HG02840 (cell line): Measurements from ENCODE around the gene CTSO.
"Not testable (repeated sequence)": the region's sequence is repeated elsewhere in the genome, so short reads cannot be mapped to it uniquely, and the experiment has no call there.

Experiments used
- ATAC-seq: cut with Tn5 transposase; IDR thresholded peaks from one replicate; pipeline ENCODE4 v1.9.1; 2021; ENCODE audit warnings: mild to moderate bottlenecking, moderate library complexity, moderate number of reproducible peaks; ENCODE audit not compliant: unreplicated experiment, low FRiP score

Gene CTSO

DNA sequence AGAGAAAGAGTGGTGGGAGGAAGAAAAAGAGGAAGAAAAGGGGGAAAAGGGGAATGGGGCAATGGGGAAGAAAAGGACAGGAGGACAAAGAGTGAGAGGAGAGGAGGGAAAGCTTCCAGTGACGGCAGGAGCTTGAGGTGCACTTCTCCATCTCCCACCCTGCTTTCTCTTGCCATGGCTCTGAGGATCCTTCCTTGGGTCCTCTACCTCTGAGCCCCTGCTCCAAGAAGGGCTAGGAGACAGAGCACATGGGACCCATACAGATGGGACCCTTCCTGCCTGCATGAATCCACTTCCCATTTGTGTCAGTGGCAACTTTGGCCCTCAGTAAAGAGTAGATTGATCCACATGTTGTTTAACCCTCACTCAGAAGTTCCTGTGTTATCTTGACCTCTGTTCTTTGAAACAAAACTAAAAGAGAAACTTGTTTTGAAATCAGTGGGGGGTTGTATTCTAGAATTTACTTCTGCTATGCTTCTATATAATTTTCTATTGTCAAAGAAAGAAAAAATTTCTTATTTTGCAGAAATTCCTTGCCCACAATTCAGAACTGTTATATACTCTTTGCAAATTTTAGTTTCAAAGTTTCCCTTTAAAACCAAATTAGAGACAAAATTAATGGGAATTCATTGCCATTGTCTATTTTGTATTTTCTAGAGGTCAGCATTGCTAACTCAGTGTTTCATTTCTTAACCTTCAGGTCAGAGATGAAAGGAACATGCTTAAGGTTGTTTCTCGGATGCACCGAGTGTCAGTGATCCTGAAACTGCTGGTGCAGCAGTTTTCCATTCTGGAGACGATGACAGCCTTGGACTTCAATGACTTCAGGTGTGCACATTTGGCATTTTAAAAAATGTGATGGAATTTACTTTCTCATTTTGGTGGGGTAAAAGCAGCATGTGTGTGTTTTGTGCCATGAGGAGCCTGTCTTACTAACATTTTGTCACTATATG lies 45.2 kb downstream of the CTSO start:
- ATAC-seq = no peak

DNA sequence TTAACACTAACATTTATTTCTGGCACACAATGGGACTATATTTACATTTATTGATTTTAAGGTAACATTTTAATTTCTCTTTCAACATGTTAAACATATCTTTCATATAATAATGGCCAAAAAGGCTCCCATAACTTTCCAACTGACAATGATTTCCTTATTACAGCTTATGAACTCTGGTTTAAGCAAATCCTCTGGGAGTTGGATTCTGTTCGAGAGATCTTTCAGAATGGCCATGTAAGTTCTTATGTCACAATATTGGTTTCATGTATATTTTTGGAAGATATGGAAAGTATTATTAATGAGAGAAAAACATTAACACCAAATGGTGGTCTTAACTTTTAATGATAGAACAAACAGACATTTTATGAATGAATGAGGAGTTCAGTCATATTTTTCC lies 46.1 kb downstream of the CTSO start:
- no peak for ATAC-seq

DNA sequence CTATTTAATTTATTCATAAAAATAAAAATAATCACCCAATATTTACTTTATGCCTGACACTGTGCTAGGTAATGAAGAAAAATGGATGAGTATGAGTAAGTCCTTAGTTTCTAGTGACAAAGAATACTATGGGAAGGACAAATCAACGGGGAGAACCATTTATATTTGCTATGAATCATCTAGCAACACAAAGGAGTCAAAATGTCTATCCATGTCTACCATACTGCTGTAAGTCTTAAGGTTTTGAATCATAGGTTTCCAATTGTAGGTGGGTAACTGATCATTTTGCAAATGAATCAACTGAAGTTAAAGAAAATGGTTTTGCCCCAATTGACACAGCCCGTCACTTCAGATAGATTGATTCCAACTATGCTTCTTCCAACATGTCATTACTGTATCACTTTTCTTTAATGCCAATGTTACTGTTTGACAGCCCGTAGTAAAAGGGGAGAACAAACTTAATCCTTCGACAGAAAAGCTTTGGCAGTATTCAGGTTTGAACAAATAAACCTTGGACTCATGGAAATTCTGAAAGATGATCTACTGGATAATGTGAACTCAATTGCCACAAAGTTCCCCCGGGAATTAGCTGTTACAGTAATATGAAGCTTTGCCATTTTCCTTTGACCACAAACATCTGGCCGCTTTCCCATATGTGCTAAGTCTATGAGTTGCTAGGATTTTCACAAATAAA lies 47.0 kb downstream of the CTSO start:
- no peak for ATAC-seq

DNA sequence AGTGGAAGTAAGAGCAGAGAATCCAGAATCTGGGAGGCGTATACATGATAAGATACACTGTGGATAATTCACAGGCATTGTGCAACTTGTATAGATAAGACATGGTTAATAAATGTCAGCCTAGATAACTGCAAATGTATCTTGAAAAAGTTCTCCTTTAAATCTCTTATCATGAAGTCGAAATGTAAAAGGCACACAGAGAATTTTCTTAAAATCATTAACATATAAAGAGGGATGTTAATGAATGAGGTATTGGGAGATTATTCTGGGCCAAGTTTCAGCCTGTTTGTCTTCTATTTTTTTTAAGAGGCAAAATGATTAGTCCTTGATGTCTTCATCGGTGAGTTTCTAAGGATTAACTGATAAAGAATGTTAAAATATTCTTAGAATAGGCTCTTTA lies 49.3 kb downstream of the CTSO start:
- ATAC-seq = no peak

DNA sequence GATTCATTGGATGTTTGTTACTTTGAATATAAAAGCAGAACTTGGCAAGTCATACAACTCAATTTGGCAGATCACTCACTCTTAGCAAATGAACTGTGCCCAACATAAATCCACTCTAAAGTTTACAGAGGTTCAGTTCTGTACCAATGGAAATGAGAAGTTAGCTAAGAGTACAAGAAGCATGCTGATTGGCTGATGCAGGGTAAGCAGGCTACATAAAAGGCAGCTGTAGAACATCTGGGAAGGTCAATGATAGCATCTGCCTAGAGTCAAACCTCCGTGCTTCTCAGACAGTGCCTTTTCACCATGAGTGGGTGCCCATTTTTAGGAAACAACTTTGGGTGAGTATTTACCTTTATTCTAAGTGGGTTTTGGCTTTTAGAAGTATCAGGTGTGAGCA lies 50.2 kb downstream of the CTSO start, which contains the start of gene TDO2:
TSS of gene TDO2 (plus strand) at position 244 of the 400 bp plus-strand sequence. CDS start at position 307, 63 bp downstream.
- no peak for ATAC-seq

DNA sequence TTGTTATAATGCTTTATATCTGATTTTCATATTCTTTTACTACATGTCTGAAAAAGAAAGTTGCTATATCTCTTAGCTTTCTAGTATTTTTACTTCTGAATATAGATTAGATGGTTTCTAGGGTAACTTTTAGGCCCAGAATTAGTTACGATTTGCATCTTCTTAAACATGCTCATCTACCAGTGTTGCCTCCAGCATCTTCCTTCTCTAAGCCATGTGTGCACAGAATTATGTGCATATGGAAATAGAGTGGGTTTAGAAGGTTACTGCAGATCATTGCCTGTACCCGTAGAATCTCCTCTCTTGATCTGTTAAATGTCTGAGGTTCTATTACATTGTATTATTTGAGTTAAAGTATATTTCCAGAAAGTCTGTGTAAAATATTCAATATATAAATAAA lies 52.7 kb downstream of the CTSO start:
- ATAC-seq = no peak

DNA sequence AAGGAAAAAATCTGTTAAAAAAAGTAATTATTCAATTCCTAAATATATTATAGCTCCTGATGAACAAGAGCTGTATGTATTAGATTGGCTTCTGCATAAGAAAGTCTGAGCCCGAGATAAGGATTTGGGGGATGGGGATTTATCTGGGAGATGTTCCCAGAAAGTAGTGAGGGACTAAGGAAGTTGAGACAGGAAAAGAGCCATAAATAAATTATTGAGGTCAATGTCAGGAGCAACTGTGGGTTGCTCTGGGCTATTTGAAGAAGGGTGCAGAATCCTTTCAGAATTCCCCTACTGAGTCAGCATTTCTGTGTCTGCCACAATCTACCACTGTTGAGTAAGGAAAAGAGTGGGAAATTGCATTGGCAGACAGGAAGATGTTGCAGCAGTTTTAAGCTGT lies 53.3 kb downstream of the CTSO start:
- no peak for ATAC-seq

DNA sequence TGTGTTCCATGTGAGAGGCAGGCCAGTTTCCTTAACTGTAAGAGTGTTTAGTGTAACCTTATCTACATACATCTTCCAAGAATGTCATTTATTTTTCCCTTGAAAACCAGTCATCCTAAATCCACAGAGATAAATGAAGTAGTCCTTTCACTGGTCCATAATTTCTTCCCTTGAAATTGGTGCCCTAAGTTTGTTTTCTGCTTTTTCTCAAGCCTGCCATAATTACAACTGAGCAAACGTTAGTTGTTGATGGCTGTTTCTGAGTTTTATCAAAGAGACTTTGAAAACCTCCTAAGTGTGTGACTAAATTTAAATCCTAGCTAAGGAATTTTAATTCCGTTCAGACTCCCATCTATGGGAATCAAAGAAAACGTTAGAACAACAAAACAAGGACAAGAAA lies 53.8 kb downstream of the CTSO start:
- ATAC-seq = no peak

DNA sequence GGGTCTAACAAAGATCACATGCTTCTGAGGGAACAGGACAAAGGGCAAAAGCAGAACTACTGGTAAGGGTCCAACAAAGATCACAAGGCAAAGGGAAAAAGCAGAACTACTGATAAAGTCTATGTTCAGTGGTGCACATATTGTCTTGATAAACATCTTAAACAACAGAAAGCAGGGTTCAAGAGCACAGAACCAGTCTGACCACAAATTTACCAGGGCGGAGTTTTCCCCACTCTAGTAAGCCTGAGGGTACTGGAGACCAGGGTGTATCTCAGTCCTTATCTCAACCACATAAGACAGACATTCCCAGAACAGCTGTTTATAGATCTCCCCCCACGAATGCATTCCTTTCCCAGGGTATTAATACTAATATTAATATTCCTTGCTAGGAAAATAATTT lies 55.3 kb downstream of the CTSO start:
- not testable (repeated sequence) for ATAC-seq

DNA sequence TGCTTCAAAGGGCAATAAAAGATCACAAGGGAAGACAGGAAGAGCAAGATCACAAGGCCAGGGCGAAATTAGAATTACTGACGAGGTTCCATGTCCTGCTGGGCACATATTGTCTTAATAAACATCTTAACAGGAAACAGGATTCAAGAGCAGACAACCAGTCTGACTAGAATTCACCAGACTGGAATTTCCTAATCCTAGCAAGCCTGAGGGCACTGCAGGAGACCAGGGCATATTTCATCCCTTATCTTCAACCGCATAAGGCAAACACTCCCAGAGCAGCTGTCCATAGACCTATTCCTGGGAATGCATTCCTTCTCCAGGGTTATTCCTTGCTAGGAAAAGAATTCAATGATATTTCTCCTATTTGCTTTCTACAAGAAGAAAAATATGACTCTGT lies 62.6 kb downstream of the CTSO start:
- no peak for ATAC-seq

DNA sequence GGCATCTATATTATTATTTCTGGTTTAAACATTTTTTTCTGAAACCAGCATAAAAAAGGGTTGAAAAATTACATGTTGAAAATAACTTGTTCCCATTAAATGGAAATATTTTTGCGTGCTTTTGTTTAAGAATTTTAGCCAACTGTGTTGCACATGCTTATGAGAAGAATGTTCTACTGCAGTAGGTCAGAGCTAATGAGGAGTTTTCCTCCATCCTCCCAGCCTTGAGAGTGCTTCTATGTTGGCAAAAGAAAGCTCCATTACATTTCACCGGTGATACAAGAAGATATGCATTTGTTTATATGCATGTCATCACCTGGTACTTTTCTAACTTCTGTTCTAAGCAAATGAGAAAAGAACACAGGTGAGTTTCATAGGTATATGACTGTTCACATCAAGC lies 63.7 kb downstream of the CTSO start:
- no peak for ATAC-seq

DNA sequence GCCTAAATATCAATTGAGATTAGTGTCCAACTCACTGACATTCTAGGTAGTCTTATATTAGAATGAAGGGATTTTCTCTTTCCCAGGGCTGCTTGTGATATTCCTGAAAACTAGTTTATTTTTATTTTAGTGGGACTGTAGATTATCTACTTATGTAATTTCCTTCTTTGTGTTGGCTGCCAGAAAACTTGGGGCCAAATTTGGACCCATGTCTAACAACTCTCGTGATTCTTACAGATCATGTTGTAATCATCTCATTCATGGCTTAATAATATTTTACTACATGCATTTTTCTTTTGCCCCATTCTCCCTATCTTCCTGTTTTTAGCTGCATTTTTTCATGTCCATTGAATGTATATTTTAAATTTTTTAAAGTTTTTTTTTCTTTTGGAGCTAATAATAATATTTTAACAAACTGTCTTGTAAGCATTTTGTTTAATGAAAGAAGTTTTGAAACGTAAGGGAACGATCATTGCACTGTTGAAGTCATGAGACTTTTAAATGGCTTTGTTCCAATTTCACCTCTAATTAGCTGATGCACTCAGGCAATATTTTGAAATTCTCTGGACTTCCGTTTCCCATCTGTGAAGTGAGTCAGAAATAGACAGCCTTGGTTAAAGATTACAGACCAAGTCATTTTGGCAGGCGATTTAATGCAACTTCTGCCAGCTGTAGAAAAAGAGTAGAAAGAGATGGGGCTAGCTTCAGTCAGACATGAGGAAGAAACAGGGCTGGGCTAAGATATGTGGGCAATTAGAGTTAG lies 64.5 kb downstream of the CTSO start:
- ATAC-seq = peak; percentile 74

DNA sequence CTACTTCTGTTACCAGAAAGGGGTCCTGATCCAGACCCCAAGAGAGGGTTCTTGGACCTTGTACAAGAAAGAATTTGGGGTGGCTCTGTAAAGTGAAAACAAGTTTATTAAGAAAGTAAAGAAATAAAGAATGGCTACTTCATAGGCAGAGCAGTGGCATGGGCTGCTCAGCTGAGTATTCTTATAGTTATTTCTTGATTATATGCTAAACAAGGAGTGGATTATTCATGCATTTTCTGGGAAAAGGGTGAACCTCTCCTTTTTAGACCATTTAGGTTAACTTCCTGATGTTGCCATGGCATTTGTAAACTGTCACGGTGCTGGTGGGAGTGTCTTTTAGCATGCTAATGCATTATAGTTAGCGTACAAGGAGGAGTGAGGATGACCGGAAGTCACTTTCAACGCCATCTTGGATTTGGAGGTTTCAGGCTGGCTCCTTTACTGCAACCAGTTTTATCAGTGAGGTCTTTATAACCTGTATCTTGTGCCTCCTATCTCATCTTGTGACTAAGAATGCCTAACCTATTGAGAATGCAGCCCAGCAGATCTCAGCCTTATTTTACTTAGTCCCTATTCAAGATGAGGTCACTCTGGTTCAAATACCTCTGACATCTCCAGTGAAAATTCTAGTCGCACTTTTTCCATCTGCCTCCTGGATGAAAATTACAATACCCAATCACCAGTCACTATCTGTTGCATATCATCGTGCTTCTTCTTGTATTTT lies 65.7 kb downstream of the CTSO start:
- ATAC-seq = no peak

DNA sequence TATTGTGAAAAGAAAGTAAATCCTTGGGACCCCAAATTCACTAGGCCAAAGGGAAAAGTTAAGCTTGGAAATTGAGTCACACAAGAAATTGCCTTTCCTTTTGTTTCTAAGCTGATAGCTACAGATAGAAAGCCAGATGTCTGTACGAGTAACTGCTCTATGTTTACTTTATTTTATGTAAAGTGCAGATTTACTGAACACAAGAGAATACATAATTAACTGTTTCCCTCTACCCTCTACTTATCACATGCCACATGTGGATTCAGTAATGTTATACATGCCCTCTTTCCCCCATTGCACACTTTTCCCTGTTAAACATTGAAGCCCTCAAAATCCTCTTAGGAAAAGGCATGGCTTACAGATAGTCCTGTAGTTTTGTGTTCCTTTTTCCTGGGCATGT lies 66.6 kb downstream of the CTSO start:
- ATAC-seq = no peak

DNA sequence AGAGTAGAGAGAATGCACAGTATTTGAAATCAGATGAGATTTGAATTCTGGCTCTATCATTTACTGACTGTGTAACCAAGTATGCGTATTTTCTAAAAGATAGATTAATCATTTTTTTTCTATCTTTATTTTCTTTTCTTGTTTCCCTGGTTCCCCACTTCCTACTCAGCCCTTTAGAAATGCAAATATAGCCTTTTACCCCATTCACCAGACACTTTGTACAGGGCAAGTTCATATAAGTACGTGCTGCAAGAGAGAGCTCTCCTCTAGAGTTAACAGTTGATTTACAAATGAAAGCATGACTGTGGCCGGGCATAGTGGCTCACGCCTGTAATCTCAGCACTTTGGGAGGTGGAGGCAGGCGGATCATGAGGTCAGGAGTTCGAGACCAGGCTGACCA lies 68.0 kb downstream of the CTSO start:
- no peak for ATAC-seq

DNA sequence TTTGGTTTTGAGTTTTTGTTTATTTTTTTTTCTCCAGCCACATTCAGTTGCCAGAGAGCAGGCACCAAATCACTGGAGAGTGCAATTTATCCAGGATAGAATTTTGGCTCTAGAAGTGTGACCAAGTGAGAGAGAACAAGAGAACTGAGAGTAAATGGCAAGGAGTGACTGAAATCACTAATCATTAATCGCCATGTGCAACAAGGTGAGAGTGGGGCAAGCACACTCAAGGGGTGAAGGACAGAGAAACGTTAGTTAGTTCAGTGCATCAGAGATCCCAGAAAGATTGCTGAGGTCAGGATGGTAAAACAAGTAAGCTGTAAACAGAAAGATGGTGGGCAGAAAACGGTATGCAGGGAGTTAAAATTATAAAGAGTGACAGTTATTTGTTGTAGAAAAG lies 69.8 kb downstream of the CTSO start:
- no peak for ATAC-seq

DNA sequence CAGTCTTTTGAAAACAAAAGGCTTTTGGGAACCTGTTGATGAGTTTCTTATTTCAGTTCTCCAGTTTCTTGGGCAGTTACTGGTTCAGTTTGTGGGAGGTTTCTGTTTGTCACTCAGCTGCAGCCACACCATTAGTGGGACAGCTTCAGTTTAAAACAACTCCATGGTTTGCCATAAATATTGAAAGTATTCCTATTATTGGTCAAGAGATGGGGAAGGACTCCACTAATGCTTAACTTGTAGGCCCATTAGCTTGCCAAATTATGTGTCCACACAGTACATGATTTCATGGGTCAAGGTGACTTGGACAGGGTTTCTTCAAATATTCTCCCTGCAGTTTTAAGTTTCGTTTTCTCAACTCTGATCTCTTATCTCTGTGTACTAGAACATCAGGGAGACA lies 72.1 kb downstream of the CTSO start:
- ATAC-seq = no peak

DNA sequence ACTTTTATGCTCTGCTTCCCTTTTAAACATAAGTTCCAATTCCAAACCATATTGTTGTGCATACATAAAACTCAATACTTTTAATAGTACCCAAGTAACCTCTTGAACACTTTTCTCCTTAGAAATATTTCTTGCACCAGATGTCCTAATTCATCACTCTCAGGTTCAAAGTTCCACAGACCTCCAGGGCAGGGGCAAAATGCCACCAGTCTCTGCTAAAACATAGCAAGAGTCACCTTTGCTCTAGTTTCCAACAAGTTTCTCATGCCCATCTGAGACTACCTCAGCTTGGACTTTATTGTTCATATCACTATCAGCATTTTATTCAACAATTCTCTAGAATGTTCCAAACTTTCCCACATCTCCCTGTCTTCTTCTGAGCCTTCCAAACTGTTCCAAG lies 73.9 kb downstream of the CTSO start:
- no peak for ATAC-seq

DNA sequence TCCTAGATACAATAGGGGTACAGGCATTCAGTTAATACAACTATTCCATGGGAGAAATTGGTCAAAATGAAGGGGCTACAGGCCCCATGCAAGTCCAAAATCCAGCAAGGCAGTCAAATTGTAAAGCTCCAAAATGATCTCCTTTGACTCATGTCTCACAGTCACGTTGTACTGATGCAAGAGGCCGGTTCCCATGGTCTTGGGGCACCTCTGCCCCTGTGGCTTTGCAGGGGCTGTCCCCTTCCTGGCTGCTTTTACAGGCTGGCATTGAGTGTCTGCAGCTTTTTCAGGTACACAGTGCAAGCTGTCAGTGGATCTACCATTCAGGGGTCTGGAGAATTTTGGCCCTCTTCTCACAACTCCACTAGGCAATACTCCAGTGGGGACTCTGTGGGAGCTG lies 75.1 kb downstream of the CTSO start:
- no peak for ATAC-seq

DNA sequence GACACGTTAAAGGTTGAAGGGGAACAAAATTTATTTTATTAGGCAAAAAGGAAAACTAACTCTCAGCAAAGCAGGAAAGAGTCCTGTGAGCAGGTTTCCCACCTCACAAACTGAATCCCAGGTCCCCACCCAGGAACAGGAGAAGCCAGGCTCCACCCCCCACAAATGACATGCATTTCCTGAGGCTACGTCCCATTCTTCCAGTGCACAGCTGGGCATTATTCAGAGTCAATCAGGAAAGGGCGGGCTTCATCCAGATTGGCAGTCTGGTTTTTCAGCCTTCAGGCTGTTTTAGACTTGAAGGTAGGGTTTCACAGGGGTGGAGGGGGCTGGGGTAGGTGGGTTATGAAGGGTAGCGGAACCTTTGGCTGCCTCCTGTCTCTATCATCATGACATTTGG lies 75.7 kb downstream of the CTSO start:
- no peak for ATAC-seq
